Dermis microvascular lymphatic vessel endothelial cell (primary cell): ENCODE measurements around the gene SGCA. TPM values are rescaled to one million over a fixed set of nuclear protein-coding genes. Genes with fewer than 3 reads are reported as not detected.

Experiments used
- DNase-seq, 2 donors: peaks; one replicate each; pipeline versions ENCODE4 v3.0.0 to v3.0.0-alpha.2; 2010; ENCODE audit warnings: low read depth in 2 of 2
- total RNA-seq: library from RNA; depleted of rRNA; stranded (reverse); fragments of >200 nt; gene quantifications from 2 replicates; pipeline ENCODE4 v1.2.1, GENCODE V29; 2014

SGCA gene
- total RNA-seq, 1 donor from 2014 or later: not detected

DNA sequence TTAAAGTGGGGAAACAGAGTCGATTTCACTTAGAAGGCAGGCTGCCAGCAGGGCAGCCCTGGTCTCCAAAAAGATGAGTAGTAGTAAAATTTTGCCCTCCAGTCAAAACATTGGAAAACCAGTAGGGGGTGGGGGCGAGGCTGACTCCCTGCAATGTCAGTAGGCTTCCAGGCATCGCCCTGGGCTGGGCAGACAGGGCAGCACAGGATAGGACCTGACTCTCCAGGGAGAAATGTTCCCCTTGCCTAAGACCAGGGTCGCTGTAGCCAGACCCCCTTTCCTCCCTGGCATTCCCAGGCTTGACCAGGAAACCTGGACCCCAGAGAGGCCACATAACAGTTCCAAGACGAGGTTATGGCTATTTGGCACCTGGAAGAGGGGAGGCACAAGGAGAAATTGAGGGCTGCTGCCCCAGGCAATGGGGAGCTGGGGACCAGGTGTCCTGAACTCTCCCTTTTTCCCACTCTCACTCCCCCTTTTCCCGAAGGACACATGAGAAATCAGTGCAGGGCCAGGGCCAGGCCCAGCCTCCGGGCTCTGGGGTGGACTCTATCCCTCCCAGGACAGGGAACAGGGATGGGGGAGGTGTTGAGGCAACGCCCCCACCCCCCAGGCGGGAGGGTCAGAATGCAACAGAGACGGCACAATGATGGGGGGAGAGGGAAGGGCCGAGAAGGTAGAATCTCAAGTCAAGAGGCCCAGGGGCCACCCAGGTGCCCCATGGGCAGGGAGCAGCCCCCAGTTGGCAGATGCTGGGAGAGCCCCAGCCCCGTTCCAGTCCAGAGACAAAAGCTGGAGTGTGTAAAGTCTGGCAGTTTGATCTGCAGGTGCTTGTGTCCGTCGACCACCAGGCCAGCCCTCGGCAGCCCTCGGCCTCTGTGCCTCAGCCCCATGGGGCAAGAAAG is 31.3 kb upstream of the SGCA start:
- no peak for DNase-seq

DNA sequence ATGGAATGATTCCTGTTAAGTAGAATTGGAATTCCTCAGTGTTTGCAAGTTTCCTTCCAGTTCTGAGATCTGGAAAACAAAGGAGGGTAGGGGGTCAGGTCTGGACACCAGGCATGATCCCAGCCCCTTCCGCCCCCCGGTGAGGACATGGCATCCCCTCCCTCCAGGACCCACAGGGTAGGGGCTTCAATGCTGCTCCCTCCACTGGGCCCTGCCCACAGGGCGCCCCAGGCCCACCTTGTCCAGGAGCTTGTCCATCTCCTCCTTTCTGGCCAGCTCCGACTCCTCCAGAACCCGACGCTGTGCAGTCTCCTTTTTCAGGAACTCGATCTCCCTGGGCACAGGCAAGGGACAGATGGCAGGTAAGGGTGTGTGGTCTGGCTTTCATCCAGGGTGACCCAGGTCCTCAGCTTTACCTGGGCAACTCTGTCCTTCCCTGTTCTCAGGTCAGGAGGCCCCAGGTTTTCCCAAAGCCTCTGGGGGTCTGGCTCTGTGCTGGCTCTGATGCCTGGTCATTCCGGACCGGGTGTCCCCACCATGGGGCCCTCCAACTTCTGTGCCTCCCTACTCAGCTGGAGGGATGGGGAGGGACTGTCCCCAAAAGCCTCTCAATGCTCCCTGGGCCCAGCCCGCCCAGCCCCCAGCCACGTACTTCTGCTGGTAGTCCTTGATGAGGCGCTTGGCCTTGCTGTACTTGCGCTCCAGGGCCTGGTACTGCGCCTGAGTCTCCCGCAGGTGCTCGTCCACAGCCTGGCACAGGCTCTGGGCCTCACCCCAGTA is 30.3 kb upstream of the SGCA start:
- DNase-seq: no peak

DNA sequence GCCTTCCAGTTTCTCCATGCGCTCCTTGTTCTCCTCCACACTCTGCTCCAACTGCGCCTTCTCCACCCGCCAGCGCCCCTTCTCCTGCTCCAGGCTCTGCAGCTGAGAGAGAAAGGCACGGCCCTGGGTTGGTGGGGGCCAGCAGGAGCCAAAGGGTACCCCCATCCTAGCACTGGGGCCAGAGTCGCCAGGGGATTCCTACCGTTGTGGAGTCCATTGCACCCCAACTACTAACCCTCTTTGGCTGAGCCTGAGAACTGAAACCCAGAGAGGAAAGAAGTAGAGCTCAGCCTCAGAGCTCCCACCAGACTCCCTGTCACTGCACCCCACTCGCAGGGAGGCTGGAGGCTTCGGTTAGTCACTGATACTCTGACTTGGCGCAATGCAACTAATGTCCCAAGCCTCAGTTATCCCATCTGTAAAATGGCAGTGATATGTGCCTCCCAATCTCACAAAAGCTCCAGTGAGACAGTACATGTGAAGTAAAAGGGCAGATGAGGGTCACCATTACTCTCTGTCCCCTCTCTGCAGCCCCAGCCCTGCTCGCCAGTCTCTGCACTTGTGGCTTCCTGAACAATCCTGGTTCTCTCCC is 29.6 kb upstream of the SGCA start:
- no peak for DNase-seq

DNA sequence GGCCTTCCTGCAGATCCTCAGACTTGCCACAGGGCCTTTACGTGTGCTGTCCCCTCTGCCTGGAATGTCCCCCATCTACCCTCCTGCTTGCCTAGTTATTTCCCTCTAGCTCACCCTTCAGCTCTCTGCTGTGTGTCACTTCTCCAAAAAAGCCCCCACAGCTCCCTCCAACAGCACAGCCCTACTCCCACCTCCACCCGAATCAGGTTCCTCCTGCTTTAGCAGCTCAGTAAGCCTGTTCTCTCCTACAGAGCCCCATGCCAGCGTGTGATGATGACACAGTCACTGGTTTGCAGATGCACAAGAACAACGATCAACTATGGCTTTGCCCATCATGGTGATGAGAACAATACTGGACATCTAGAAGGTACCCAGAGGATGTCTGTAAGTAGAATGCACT is 28.8 kb upstream of the SGCA start:
- no peak for DNase-seq

DNA sequence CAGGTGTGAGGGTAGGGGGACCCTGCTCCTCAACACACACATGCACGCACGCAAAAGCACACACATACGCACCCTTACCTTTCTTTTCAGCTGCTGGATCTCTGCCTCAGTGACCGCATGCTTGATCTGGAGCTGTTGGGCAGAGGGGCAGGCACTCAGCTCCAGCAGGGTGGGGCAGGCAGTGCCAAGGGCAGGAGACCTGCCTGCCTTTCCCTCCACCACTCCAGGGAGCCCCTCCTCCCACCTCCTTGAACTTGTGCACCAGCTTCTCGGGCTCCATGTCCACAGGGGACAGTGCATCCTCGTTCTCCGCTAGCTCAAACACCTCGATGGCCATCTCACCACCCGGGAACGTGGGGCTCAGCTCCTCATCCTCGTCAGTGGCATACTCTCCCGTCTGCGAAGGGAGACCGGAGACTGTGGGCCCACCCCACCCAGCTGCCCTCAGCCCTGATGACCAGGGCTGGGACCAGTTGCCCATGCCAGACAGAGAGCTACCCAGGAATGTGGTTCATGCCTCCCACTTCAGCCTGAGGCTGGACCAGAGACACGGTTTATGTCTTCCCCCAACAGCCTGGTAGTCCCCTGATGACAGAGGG is 26.5 kb upstream of the SGCA start:
- DNase-seq: no peak

DNA sequence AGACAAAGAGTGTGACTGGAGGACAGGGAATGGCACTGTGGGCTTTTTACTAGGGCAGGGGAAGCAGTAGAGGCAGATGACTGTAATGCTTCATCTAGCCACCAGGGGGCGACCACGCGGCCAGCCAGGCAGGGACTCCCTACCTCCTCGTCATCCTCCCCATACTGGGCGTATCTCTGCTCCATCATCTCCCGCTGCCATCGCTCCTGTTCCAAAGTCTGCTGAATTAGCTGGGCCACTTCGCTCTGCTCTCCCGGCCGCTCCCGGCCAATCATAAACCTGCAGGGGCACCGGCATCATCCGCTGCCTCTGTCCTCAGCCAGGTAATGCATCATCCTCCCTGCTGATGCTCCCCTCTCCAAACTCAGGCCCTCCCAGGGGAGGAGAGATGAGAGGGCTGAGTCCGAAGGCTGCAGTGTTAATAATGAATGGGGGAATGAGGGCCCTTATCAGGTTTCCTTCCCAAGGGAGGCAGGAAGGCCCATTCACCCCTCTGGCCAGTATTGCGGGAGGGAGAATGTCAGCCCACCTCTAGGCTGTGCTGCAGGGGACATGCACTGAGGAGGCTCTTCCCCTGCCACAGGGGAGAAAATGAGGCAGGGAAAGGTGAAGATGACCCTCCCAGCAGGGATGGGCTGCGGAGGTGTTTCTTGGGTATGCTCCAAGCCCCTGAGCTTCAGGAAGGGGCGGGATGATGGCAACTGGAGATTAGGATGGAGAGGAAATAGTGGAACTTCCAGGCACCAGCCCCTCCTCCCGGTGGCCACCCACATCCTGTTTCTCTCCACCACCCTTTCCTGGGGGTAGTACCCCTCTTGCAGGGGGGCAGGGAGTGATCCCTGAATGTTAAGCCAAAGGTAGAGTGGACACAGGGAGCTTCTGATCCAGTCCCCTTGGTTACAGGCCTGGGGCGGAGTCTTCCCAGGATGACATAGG is 25.6 kb upstream of the SGCA start:
- peak; percentile 64 to 84 for DNase-seq

DNA sequence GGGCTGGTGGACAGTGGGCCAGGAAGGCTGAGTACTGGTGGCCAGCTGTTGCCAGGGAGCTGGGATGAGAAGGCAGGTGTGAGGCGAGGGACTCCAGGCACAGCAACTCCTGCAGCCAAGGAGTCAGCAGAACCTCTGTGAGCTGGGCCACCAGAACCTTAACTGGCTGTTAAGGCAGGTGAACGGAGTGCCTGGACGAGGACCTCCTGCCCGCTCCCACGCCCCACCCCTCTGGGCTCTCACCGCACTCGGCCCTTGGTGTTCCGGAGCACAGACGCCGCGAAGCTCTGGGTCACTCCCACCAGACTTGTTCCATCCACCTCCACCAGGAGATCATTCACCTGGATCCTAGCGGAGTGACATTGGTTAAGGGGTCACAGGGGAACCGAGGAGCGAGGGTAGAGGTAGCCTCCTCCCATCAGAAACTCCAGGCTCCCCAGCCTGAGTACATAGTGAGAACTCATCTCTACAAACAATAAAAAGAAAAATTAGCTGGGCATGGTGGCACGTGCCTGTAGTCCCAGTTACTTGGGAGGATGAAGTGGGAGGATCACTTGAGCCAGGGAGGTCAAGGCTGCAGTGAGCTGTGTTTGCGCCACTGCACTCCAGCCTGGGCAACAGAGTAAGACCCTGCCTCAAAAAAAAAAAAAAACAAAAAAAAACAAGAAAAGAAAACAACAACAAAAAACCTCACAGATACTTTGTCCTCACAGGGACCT is 24.6 kb upstream of the SGCA start:
- DNase-seq: no peak

DNA sequence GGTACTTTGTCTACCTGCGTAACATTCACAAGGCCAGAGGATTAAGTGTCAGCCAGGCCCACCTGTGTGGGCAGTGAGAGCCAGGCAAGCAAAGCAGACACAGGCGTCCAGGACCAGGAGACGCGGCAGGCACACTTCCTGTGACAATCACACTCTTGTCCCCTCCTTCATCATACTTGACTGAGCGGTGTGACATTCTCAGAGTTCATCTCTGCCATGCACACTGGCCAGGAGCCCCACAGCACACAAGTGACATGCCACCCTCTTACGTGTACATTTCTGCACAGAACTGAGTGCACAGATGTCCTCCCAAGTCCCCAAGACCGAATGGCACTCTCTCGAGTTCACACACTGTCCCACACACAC is 24.1 kb upstream of the SGCA start:
- no peak for DNase-seq

DNA sequence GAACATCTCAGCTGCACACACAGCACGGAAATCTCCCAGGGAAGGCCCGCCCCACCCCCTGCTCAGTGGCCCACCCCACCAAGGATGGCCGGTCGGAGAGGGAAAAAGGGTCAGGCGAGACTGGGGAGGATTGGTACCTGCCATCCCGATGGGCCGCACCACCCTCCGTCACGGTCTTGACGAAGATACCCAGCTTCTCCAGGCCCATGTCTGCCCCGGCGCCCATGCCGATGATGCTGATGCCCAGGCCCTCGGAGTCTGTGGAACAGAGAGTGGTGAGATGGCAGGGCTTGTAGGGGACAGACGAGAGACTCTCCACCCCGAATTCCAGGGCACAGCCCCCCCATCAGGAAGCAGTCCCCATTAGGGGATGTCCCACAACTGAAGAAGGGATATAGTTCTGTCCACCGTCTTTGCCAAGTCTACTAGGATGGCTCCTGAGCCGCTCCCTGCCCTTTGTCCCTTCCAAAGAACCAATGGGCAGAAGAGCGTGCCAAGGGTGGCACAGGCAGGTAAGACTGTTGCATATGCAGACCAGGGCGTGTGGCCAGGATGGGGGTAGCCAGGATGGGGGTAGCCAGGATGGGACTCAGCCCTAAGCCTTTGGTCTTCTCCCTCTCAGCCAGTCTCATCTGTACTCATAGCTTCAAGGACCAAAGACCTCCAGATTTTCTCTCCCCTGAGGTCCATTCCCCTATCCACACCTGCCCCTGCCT is 22.2 kb upstream of the SGCA start:
- no peak for DNase-seq

DNA sequence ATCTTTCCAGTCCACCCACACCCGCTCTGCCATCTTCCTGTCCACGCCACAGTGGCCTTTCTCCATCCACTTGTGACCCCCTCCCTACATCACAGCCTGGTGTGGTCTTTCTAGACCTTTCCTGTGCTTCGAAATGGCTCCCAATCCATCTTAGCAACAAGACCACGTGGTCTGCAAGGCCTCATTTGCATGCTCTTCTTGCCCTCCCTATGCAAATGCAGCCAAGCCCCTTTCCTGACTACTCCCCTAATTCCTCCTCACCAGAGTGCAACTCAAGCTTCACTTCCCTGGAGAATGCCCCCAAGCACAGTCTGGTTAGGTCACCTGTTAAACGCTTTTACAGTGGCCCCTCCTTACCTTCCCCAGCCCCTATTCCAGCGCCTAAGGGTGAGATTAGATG is 21.4 kb upstream of the SGCA start:
- no peak for DNase-seq

DNA sequence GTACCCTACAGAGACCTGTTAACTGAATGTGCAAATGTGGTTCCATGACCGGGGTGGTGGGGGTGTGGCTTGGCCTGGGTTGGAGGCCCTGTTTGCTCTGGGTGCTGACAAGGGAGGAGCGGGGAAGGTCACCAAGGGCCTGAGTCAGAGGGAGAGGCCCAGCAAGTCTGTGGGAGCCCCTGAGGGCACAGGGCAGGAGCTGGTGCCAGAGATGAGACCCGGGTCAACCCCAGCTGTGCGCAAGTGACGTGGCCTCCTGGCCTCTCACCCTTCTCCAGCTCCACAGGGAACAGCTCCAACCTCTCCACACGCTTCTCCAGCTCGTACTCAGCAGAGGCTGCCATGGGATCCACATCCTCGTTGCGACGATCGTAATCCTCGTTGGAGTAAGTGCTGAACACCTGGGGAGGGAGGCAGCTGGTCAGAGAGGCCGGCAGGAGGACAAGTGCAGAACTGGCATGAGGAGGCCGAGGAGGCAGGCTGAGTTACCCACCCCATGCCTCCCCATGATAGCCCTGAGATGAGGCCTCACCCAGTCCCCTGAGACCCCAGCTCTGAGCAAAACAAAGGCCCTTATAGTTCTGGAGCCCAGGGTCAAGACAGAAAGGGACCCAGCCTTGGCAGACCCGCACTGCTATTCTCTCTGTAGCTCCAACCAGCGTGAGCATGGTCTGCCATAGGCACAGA is 20.8 kb upstream of the SGCA start:
- no peak for DNase-seq

DNA sequence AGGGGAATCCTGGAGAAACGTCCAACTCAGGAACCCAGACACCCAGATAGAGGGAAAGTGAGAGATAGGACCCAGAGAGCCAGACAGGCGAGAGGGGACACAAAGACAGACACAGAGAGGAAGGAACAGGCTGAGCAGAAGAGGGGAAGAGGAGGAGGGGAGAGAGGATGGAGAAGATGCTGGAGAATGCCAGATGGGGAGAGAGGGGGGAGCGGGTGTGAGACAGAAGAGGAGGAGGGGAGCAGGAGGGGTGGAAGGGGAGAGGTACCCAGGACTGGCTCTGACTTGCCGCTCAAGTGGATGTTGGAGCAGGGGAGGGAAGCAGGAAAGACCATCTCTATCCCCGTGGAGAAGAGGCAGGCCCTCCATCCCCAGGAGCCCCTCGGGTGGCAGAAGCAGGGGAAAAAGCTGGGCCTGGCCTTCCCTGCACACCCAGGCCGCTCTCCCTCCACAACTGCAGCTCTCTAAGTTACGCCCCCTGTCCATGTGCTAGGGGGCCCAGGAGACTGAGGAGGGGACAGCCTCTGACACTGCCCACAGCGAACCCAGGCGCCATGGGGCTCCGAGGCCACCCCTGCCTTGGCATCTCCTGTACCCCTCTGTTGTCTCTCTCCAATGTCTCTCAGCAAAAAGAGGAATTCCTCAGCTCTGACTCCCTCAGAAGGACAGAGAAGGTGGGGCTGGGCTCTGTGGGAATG is 20.1 kb upstream of the SGCA start:
- no peak for DNase-seq

DNA sequence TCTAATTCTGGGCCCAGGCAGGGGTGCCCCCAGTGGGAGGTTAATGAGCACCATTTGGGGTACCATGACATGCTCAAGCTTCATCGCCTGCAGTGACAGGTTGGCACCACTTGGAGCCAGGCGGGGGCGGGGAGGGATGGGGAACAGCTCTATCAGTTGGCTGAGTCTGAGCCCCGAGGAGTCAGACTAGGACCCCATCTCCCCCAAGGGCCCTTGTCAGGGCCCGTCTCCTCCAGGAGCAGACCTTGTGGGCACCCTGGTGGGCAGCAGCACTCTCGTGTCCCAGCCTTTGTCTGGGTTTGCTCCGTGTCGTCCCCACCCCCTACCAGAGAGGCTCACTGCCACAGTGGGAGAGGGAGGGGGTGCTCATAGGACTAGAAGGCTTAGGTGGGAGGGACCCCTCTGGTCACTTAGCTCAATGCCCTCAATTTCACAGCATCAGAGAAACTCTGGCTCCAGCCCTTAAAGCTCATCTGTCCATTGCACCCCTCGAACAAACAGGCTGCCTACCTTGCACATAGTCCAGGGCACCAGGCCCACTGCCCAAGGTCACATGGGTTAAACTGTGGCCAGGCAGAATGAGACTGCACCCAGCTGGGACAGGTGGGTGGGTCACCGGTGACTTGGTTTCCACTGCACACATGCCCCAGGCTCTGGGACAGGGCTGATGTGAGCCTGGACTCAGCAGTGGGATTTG is 19.4 kb upstream of the SGCA start:
- no peak for DNase-seq

DNA sequence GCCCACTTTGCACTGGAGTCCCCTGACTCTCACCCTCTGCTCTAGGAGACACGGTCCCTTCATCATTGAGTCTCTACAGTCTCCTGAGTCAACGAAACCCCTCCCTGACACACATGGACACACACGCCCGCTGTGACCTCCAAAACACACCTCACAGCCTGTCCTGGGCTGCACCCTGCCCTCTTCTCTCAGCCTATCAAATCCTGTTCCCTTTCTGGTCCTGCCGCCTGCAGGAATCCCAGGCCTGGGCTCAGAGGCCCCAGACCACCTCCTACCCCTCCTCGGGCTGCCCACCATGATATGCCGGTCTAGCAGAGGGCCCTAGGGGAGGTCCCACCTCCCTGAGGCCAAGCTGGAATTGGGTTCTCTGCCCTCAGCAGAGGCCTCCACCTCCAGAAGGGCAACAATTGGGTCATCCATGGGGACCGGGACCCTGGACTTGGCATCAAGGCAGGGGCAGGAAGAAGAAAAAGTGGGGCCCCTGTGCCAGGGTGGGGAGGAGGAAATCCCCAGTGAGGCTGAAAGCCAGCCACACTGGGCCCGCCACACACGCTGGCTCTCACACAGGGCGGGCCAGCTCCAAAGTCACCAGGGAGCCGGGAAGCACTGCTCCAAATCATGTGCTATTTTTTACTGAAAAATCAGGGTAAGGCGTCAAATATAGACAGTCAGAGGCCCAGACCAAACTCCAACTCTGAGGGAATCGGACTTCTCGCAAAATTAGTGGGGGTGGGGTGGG is 18.7 kb upstream of the SGCA start:
- DNase-seq: no peak

DNA sequence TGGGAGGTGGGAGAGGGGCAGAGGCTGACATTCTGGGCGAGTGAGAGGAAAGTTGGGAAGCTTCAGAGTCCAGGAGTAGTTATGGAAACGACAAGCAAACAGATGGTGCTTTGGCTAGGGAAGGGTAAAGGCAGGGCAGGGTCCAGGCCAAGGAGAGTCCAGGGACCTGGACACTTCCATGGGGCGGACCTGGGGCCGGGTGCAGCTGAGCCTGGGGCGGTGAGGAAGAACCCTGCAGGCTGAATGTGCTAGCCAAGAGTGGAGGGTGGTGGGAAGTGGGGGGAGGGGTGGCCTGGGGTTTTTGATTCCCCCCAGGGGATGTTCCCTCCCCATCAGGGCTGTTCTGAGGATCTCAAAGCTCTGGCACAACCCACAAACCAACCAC is 18.0 kb upstream of the SGCA start:
- no peak for DNase-seq

DNA sequence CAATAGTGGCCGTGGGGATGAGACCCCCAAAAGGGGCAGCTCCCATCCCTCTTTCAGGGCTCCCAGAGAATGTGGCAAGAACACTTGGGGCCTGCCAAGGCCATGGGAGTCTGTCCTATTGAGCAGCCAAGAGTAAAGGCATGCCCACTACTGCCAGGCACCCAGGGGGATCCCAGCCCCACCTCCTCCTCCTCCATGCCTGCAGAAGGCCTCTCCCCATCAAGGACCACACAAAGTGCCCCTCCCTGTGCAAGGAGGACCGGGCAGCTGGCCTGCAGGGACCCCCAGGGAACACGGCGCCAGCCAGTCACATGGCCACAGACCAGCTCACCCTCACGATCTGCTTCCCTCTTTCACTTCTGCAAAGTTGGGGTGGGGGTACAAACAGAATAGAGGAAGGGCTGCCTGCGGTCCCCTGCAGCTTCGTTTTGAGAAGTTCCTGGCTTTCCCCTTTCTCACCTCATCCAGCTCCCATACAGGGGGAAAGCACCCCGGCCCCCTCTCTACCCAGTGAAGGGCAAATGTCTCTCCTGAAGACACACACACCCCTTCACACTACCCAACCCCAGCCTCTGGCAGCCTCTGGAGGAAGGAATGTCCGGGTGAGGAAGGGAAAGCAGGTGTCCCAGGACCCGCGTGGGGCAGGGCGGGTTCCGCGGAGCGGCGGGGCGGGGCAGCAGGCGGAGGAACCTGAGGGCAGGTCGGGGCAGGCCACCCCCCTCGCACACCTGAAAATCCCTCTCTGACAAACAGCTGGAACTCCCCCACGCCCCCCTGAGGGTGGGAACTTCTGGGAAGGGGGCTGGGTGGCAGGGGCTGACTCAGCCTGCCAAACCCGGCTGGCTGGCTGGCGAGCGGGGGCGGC is 17.3 kb upstream of the SGCA start:
- peak in 1 of 2 donors; percentile 38 for DNase-seq
